Hindlimb muscle (tissue), 1 donor: Measurements from ENCODE around the gene IL24. TPM values are rescaled to one million over a fixed set of nuclear protein-coding genes. Genes with fewer than 3 reads are reported as not detected.

Experiments
- polyA plus RNA-seq: library from polyadenylated mRNA; unstranded; fragments of 120-200 nt; gene quantifications from one replicate; pipeline ENCODE4 v1.2.1, GENCODE V29; 2013; ENCODE audit not compliant: insufficient read length

Gene IL24
- polyA plus RNA-seq, 1 donor: 0.12 TPM

Other genes with a start within 250 kb of the IL24 start
- 65.3 TPM for gene MAPKAPK2, start 212.5 kb upstream of the IL24 start, polyA plus RNA-seq
- gene IL19, start 126.7 kb upstream of the IL24 start, polyA plus RNA-seq: not detected
- 0.53 TPM for gene IL10, start 124.9 kb upstream of the IL24 start, polyA plus RNA-seq
- gene IL20, start 31.8 kb upstream of the IL24 start, polyA plus RNA-seq: not detected
- 1.5 TPM for gene FCMR, start 24.5 kb downstream of the IL24 start, polyA plus RNA-seq
- gene PIGR, start 49.0 kb downstream of the IL24 start, polyA plus RNA-seq: 0.04 TPM
- not detected for gene FCAMR, start 73.0 kb downstream of the IL24 start, polyA plus RNA-seq
- gene C1orf116, start 135.3 kb downstream of the IL24 start, polyA plus RNA-seq: 0.12 TPM
- gene YOD1, start 153.8 kb downstream of the IL24 start, polyA plus RNA-seq: 4.2 TPM
- 4.6 TPM for gene PFKFB2, start 155.8 kb downstream of the IL24 start, polyA plus RNA-seq
- gene C4BPB, start 191.4 kb downstream of the IL24 start, polyA plus RNA-seq: 0.10 TPM
- 0.17 TPM for gene C4BPA, start 206.8 kb downstream of the IL24 start, polyA plus RNA-seq